CD4-positive, alpha-beta memory T cell (primary cell): Measurements from ENCODE around the gene APMAP. TPM values are rescaled to one million over a fixed set of nuclear protein-coding genes. Genes with fewer than 3 reads are reported as not detected.

ENCODE experiments used
- CTCF ChIA-PET: fragments of 350-600 bp; sonication (Branson Sonifier 250); formaldehyde crosslinking; loops from one replicate; lab custom pipeline; 2021; ENCODE audit warnings: inconsistent platforms; ENCODE audit not compliant: partially characterized antibody; lab: Charles Lee
- POLR2A ChIA-PET: fragments of 350-600 bp; sonication (Branson Sonifier 250); formaldehyde crosslinking; loops from one replicate; lab custom pipeline; 2021; ENCODE audit not compliant: partially characterized antibody; lab: Charles Lee
- DNase-seq, 5 donors: peaks; one replicate each; pipeline versions ENCODE4 v3.0.0 to v3.0.0-alpha.2; 2020 to 2022; ENCODE audit warnings: mixed read lengths in 1 of 5
- H3K27ac ChIP-seq: one replicate; pipeline ENCODE4 v1.7.0; 2013; ENCODE audit warnings: low read depth, low read length
- H3K27me3 ChIP-seq: 2 replicates; pipeline ENCODE4 v1.7.0; 2013; ENCODE audit warnings: mild to moderate bottlenecking, low read length, moderate library complexity; ENCODE audit not compliant: insufficient read depth
- H3K36me3 ChIP-seq: 2 replicates; pipeline ENCODE4 v1.7.0; 2013; ENCODE audit warnings: mild to moderate bottlenecking, low read length, moderate library complexity; ENCODE audit not compliant: insufficient read depth
- H3K4me1 ChIP-seq: 2 replicates; pipeline ENCODE4 v1.7.0; 2013; ENCODE audit warnings: mild to moderate bottlenecking, low read length, moderate library complexity; ENCODE audit not compliant: insufficient read depth
- H3K4me3 ChIP-seq, 2 donors: one replicate each; pipeline ENCODE4 v1.7.0; 2013; ENCODE audit warnings: low read length in 2 of 2, mild to moderate bottlenecking in 1 of 2
- H3K9me3 ChIP-seq, 2 donors: one replicate each; pipeline ENCODE4 v1.7.0; 2013; ENCODE audit warnings: low read length in 2 of 2, control low read depth in 1 of 2; ENCODE audit not compliant: control insufficient read depth in 1 of 2
- H3K27ac Mint-ChIP-seq, 7 donors: one replicate each; pipeline ENCODE4 v1.8.0; 2020 to 2021; ENCODE audit warnings: mixed read lengths in 7 of 7, mild to moderate bottlenecking in 6 of 7, inconsistent platforms in 3 of 7, moderate library complexity in 3 of 7
- H3K27me3 Mint-ChIP-seq, 2 donors: one replicate each; pipeline ENCODE4 v1.8.0; 2020 to 2021; ENCODE audit warnings: mixed read lengths in 2 of 2
- H3K36me3 Mint-ChIP-seq, 2 donors: one replicate each; pipeline ENCODE4 v1.8.0; 2020 to 2021; ENCODE audit warnings: mixed read lengths in 2 of 2, inconsistent platforms in 1 of 2, mild to moderate bottlenecking in 1 of 2
- H3K4me1 Mint-ChIP-seq, 4 donors: one replicate each; pipeline ENCODE4 v1.8.0; 2020 to 2021; ENCODE audit warnings: mixed read lengths in 4 of 4, mild to moderate bottlenecking in 1 of 4
- H3K4me3 Mint-ChIP-seq, 8 donors: one replicate each; pipeline ENCODE4 v1.8.0; 2020 to 2021; ENCODE audit warnings: mixed read lengths in 8 of 8, mild to moderate bottlenecking in 7 of 8, moderate library complexity in 6 of 8, inconsistent platforms in 3 of 8
- H3K9me3 Mint-ChIP-seq, 8 donors: one replicate each; pipeline ENCODE4 v1.8.0; 2020 to 2021; ENCODE audit warnings: mixed read lengths in 8 of 8, mild to moderate bottlenecking in 5 of 8, inconsistent platforms in 3 of 8, moderate library complexity in 1 of 8
- intact Hi-C: fragments of 100-400 bp; cut with micrococcal nuclease; formaldehyde crosslinking; loops from one replicate; pipeline ENCODE4 v1.15.1; 2023
- polyA plus RNA-seq, 2 donors: library from polyadenylated mRNA; unstranded; fragments of 300-500 nt; fragmentation: Illumina TruSeq; gene quantifications; one replicate each; pipeline ENCODE4 v1.2.3, GENCODE V29; 2021
- total RNA-seq, 2 experiments: library from RNA; stranded (reverse); gene quantifications; one replicate each; pipeline ENCODE4 v1.2.3, GENCODE V29; 2021

Gene APMAP
- total and polyA plus RNA-seq, 4 experiments from 2014 or later, result 48.4 to 130 (median 60.4) TPM

GRCh38 chr20:24994186-24994465 lies 1.6 kb upstream of the APMAP start:
- CTCF ChIA-PET, result interaction anchor here (0.8 to 10.2 kb wide), 26 partner anchors 8 to 406 kb away, joined by 3 to 260 read pairs (median 5); partner anchors contain the start of genes ACSS1 and PYGB
- H3K4me3 ChIP-seq, result no peak overlapping the region
- peaks cover 0 to 2% (median 0%) of the 10 kb centered on the region in 8 donors for H3K9me3 Mint-ChIP-seq
- peak overlapping the region; percentile 96 for H3K27ac ChIP-seq
- POLR2A ChIA-PET, result interaction anchor here (0.8 to 5.7 kb wide), 9 partner anchors 34 to 405 kb away, joined by 3 to 60 read pairs (median 17); partner anchors contain the start of genes ACSS1, CST7 and ENTPD6
- DNase-seq, result no peak
- no peaks in the 10 kb centered on the region for H3K36me3 ChIP-seq
- H3K27ac Mint-ChIP-seq, result peak overlapping the region; percentile 66 to 99 (median 97)
- intact Hi-C loops, result loop anchor here (1.0 to 10.0 kb wide), 6 partner anchors 185 to 1642 kb away; partner anchors contain the start of genes NXT1 and PYGB
- peaks cover 42% of the 10 kb centered on the region for H3K4me1 ChIP-seq
- H3K4me3 Mint-ChIP-seq, result peak overlapping the region in 6 of 8 donors; percentile 21 to 73 (median 52)
- H3K27me3 Mint-ChIP-seq, result no peaks in the 10 kb centered on the region
- H3K9me3 ChIP-seq, result no peaks in the 10 kb centered on the region
- peaks cover 2 to 10% of the 10 kb centered on the region in 2 donors for H3K36me3 Mint-ChIP-seq
- no peaks in the 10 kb centered on the region for H3K27me3 ChIP-seq
- peaks cover 25 to 57% (median 43%) of the 10 kb centered on the region in 4 donors for H3K4me1 Mint-ChIP-seq

GRCh38 chr20:24993337-24994185 lies 1.0 kb upstream of the APMAP start:
- Mint-ChIP-seq H3K27ac (peak overlapping the region; percentile 95 to 99 (median 97)), H3K36me3 (peaks cover 5 to 11% of the 10 kb centered on the region in 2 donors), H3K27me3 (no peaks in the 10 kb centered on the region), H3K4me1 (peaks cover 28 to 63% (median 48%) of the 10 kb centered on the region in 4 donors), H3K4me3 (peak overlapping the region; percentile 93 to 98 (median 95)), H3K9me3 (peaks cover 0 to 2% (median 0%) of the 10 kb centered on the region in 8 donors)
- ChIA-PET CTCF (interaction anchor here (0.9 to 10.2 kb wide), 23 partner anchors 8 to 406 kb away, joined by 3 to 260 read pairs (median 5); partner anchors contain the start of gene ACSS1), POLR2A (interaction anchor here (0.6 to 5.7 kb wide), 15 partner anchors 13 to 1635 kb away, joined by 3 to 60 read pairs (median 3); partner anchors contain the start of genes ABHD12, ACSS1, CST7 and ENTPD6)
- Histone ChIP-seq H3K4me1 (peaks cover 47% of the 10 kb centered on the region), H3K36me3 (no peaks in the 10 kb centered on the region), H3K9me3 (no peaks in the 10 kb centered on the region), H3K27ac (peak overlapping the region; percentile 96), H3K4me3 (peak overlapping the region; percentile 55 to 93), H3K27me3 (no peaks in the 10 kb centered on the region)
- intact Hi-C loops, result loop anchor here (1.0 to 10.0 kb wide), 8 partner anchors 65 to 1641 kb away; partner anchors contain the start of genes ABHD12, ACSS1, NXT1 and PYGB
- no peak for DNase-seq

- H3K27ac ChIP-seq, result peak overlapping the region; percentile 96
- no peaks in the 10 kb centered on the region for H3K9me3 ChIP-seq
- H3K27me3 ChIP-seq, result no peaks in the 10 kb centered on the region
- peaks cover 49% of the 10 kb centered on the region for H3K4me1 ChIP-seq
- H3K36me3 Mint-ChIP-seq, result peaks cover 5 to 13% of the 10 kb centered on the region in 2 donors
- POLR2A ChIA-PET, result interaction anchor here (0.7 to 5.7 kb wide), 12 partner anchors 37 to 964 kb away, joined by 3 to 60 read pairs (median 10); partner anchors contain the start of genes ABHD12, ACSS1, CST7 and ENTPD6
- peak overlapping the region; percentile 93 to 98 (median 95) for H3K4me3 Mint-ChIP-seq
- peaks cover 39 to 79% (median 58%) of the 10 kb centered on the region in 4 donors for H3K4me1 Mint-ChIP-seq
- intact Hi-C loops, result loop anchor here (1.0 to 10.0 kb wide), 8 partner anchors 43 to 1640 kb away; partner anchors contain the start of genes ABHD12, CST7, ENTPD6 and NXT1
- peaks cover 0 to 2% (median 0%) of the 10 kb centered on the region in 8 donors for H3K9me3 Mint-ChIP-seq
- peak overlapping the region; percentile 95 to 99 (median 97) for H3K27ac Mint-ChIP-seq
- no peak for DNase-seq
- peak overlapping the region; percentile 55 to 93 for H3K4me3 ChIP-seq
- CTCF ChIA-PET, result interaction anchor here (10.2 kb wide), 1 partner anchor 69 kb away, joined by 260 read pairs; the partner anchor contains the start of gene ACSS1
- no peaks in the 10 kb centered on the region for H3K27me3 Mint-ChIP-seq
- no peaks in the 10 kb centered on the region for H3K36me3 ChIP-seq
Observed at GRCh38 chr20:24991897-24992486, 559 bp downstream of the APMAP start.

- peaks cover 52% of the 10 kb centered on the region for H3K4me1 ChIP-seq
- H3K27me3 ChIP-seq, result no peaks in the 10 kb centered on the region
- H3K27ac Mint-ChIP-seq, result peak overlapping the region; percentile 38 to 99 (median 86)
- CTCF ChIA-PET, result interaction anchor here (1.1 kb wide), 1 partner anchor 60 kb away, joined by 3 read pairs; no protein-coding TSS in a partner anchor
- peaks cover 49 to 90% (median 68%) of the 10 kb centered on the region in 4 donors for H3K4me1 Mint-ChIP-seq
- H3K9me3 Mint-ChIP-seq, result peaks cover 0 to 4% (median 0%) of the 10 kb centered on the region in 8 donors
- H3K4me3 Mint-ChIP-seq, result peak overlapping the region; percentile 71 to 98 (median 94)
- intact Hi-C loops, result loop anchor here (5.0 to 10.0 kb wide), 4 partner anchors 256 to 1639 kb away; partner anchors contain the start of genes NXT1 and PYGB
- H3K36me3 Mint-ChIP-seq, result peaks cover 10 to 13% of the 10 kb centered on the region in 2 donors
- no peak for DNase-seq
- no peak overlapping the region for H3K27ac ChIP-seq
- no peaks in the 10 kb centered on the region for H3K27me3 Mint-ChIP-seq
- no peaks in the 10 kb centered on the region for H3K9me3 ChIP-seq
- no peaks in the 10 kb centered on the region for H3K36me3 ChIP-seq
- POLR2A ChIA-PET, result interaction anchor here (3.6 to 5.7 kb wide), 2 partner anchors 41 to 67 kb away, joined by 17 to 60 read pairs; partner anchors contain the start of genes ACSS1 and CST7
- peak overlapping the region in 1 of 2 donors; percentile 93 for H3K4me3 ChIP-seq
Observed at GRCh38 chr20:24990810-24991252, 1.7 kb downstream of the APMAP start.

DNA sequence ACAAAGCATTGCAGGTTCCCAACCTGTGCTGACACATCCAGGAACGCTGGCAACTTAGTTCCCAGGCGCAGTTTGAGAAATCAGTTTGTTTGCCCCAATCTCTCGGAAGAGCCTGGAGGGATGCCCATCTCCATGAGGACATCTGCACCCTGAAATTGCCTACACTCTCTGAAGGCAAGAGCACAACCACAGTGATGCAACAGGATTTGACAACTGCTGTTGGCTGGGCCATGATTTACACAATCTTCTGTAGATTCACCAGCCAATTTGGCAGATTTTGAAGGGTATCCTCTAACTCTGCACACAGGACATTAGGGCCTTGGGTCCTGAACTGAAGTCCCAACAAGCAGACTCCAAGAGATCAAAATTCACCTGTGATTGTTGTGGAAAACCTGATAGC lies 3.4 kb downstream of the APMAP start:
- ChIA-PET CTCF (no interaction called here), POLR2A (interaction anchor here (1.5 kb wide), 1 partner anchor 69 kb away, joined by 6 read pairs; the partner anchor contains the start of gene ACSS1)
- Mint-ChIP-seq H3K4me3 (peak overlapping the region in 2 of 8 donors; percentile 1 to 21), H3K27me3 (no peaks in the 10 kb centered on the region), H3K36me3 (peaks cover 11 to 15% of the 10 kb centered on the region in 2 donors), H3K4me1 (peaks cover 58 to 97% (median 74%) of the 10 kb centered on the region in 4 donors), H3K27ac (peak overlapping the region in 5 of 7 donors; percentile 9 to 81 (median 37)), H3K9me3 (peaks cover 0 to 4% (median 0%) of the 10 kb centered on the region in 8 donors)
- intact Hi-C loops, result no loop called here
- Histone ChIP-seq H3K9me3 (no peaks in the 10 kb centered on the region), H3K27ac (no peak overlapping the region), H3K36me3 (no peaks in the 10 kb centered on the region), H3K27me3 (no peaks in the 10 kb centered on the region), H3K4me3 (no peak overlapping the region), H3K4me1 (peaks cover 55% of the 10 kb centered on the region)
- DNase-seq, result no peak
